Osteoblast (primary cell): ENCODE data around the gene PLAAT2. TPM values are rescaled to one million over a fixed set of nuclear protein-coding genes. Genes with fewer than 3 reads are reported as not detected.

Experiments used
- DNase-seq: peaks from one replicate; pipeline ENCODE4 v3.0.0; 2011; ENCODE audit warnings: low spot score, mixed read lengths; ENCODE audit not compliant: insufficient read length; ENCODE audit errors: missing footprints
- H2AFZ ChIP-seq: 2 replicates; pipeline ENCODE4 v1.6.0; 2011; ENCODE audit warnings: mild to moderate bottlenecking, low read length
- H3K27ac ChIP-seq: 2 replicates; pipeline ENCODE4 v1.5.1; 2011; ENCODE audit warnings: mild to moderate bottlenecking, low read depth, low read length, moderate library complexity
- H3K27me3 ChIP-seq: 2 replicates; pipeline ENCODE4 v1.6.0; 2012; ENCODE audit warnings: mild to moderate bottlenecking, control low read depth, inconsistent platforms, low read length, moderate library complexity; ENCODE audit not compliant: insufficient read depth
- H3K36me3 ChIP-seq: 2 replicates; pipeline ENCODE4 v1.5.1; 2011; ENCODE audit warnings: mild to moderate bottlenecking, low read length, control low read depth, moderate library complexity; ENCODE audit not compliant: insufficient read depth
- H3K4me1 ChIP-seq: 2 replicates; pipeline ENCODE4 v1.5.1; 2011; ENCODE audit warnings: mild to moderate bottlenecking, low read length, control low read depth, moderate library complexity; ENCODE audit not compliant: insufficient read depth
- H3K4me2 ChIP-seq: 2 replicates; pipeline ENCODE4 v1.6.0; 2011; ENCODE audit warnings: mild to moderate bottlenecking, low read length; ENCODE audit not compliant: insufficient read depth
- H3K4me3 ChIP-seq: fragments of 200-600 bp; sonication (generic); 3 replicates; pipeline ENCODE4 v1.5.1; 2012; ENCODE audit warnings: mild to moderate bottlenecking, low read length, inconsistent platforms; ENCODE audit not compliant: insufficient read depth
- H3K79me2 ChIP-seq: 2 replicates; pipeline ENCODE4 v1.6.0; 2012; ENCODE audit warnings: mild to moderate bottlenecking, low read length, control low read depth, inconsistent platforms; ENCODE audit not compliant: insufficient read depth
- H3K9me3 ChIP-seq: 2 replicates; pipeline ENCODE4 v1.5.1; 2011; ENCODE audit warnings: low read depth, low read length, control low read depth
- H4K20me1 ChIP-seq: 2 replicates; pipeline ENCODE4 v1.6.0; 2012; ENCODE audit warnings: mild to moderate bottlenecking, low read length, control low read depth; ENCODE audit not compliant: insufficient read depth
- CTCF ChIP-seq: IDR thresholded peaks from 2 replicates; pipeline ENCODE4 v1.5.1; 2011; ENCODE audit warnings: mild to moderate bottlenecking, low read depth, low read length, moderate library complexity; ENCODE audit errors: extremely low read depth
- total RNA-seq: library from RNA; depleted of rRNA; stranded (reverse); fragments of >200 nt; gene quantifications from 2 replicates; pipeline ENCODE4 v1.2.3, GENCODE V29; 2012

The PLAAT2 gene
- total RNA-seq, 1 donor = not detected

GRCh38 chr11:63504933-63505586 is 58.1 kb downstream of the PLAAT2 start:
- no peak overlapping the region for H3K27ac ChIP-seq
- no peak for TF ChIP-seq CTCF
- H3K4me2 ChIP-seq = no peak overlapping the region
- H3K79me2 ChIP-seq = no peaks in the 10 kb centered on the region
- peaks cover 6% of the 10 kb centered on the region for H3K27me3 ChIP-seq
- H2AFZ ChIP-seq = no peak overlapping the region
- no peak for DNase-seq
- no peaks in the 10 kb centered on the region for H3K4me1 ChIP-seq
- H3K9me3 ChIP-seq = no peaks in the 10 kb centered on the region
- H4K20me1 ChIP-seq = no peaks in the 10 kb centered on the region
- no peak overlapping the region for H3K4me3 ChIP-seq
- no peaks in the 10 kb centered on the region for H3K36me3 ChIP-seq

- no peaks in the 10 kb centered on the region for H4K20me1 ChIP-seq
- H3K79me2 ChIP-seq = no peaks in the 10 kb centered on the region
- H3K36me3 ChIP-seq = no peaks in the 10 kb centered on the region
- H3K9me3 ChIP-seq = peaks cover 2% of the 10 kb centered on the region
- no peak overlapping the region for H3K4me2 ChIP-seq
- H3K27me3 ChIP-seq = peaks cover 2% of the 10 kb centered on the region
- H2AFZ ChIP-seq = no peak overlapping the region
- H3K4me1 ChIP-seq = no peaks in the 10 kb centered on the region
- DNase-seq = no peak
- H3K4me3 ChIP-seq = no peak overlapping the region
- no peak for TF ChIP-seq CTCF
- no peak overlapping the region for H3K27ac ChIP-seq
These were observed 59.1 kb downstream of the PLAAT2 start for GRCh38 chr11:63504054-63504453.

- H3K36me3 ChIP-seq = no peaks in the 10 kb centered on the region
- H3K27me3 ChIP-seq = no peaks in the 10 kb centered on the region
- H3K4me3 ChIP-seq = no peak overlapping the region
- H3K27ac ChIP-seq = no peak overlapping the region
- no peaks in the 10 kb centered on the region for H3K79me2 ChIP-seq
- H3K9me3 ChIP-seq = peaks cover 2% of the 10 kb centered on the region
- no peaks in the 10 kb centered on the region for H4K20me1 ChIP-seq
- no peaks in the 10 kb centered on the region for H3K4me1 ChIP-seq
- DNase-seq = no peak
- no peak overlapping the region for H3K4me2 ChIP-seq
- no peak overlapping the region for H2AFZ ChIP-seq
- TF ChIP-seq CTCF = no peak
These were observed 59.7 kb downstream of the PLAAT2 start for GRCh38 chr11:63503492-63503891.

Other genes with a start within 250 kb of the PLAAT2 start
- not detected in 2 replicates for gene SLC22A9, start 193.6 kb downstream of the PLAAT2 start, total RNA-seq
- not detected in 2 replicates for gene PLAAT5, start 72.2 kb downstream of the PLAAT2 start, total RNA-seq
- gene LGALS12, start 57.3 kb downstream of the PLAAT2 start, total RNA-seq = under 0.01 TPM in 1 of 2 replicates, not detected in the other
- gene PLAAT4, start 26.6 kb downstream of the PLAAT2 start, total RNA-seq = 18.9 and 26.1 TPM in 2 replicates
- 25.6 and 34.4 TPM in 2 replicates for gene PLAAT3, start 51.1 kb upstream of the PLAAT2 start, total RNA-seq
- 276 and 300 TPM in 2 replicates for gene ATL3, start 108.0 kb upstream of the PLAAT2 start, total RNA-seq
- gene RTN3, start 118.1 kb upstream of the PLAAT2 start, total RNA-seq = 101 and 108 TPM in 2 replicates
- 14.5 and 15.3 TPM in 2 replicates for gene ZFTA, start 205.4 kb upstream of the PLAAT2 start, total RNA-seq